Testis (tissue), 3 donors: ENCODE measurements around the gene NUDT6. TPM values are rescaled to one million over a fixed set of nuclear protein-coding genes. Genes with fewer than 3 reads are reported as not detected.

Experiments
- DNase-seq: peaks from one replicate; pipeline ENCODE4 v3.0.0-alpha.2; 2019
- H3K27ac ChIP-seq, 2 donors: fragments of 200-600 bp; sonication (generic); one replicate each; pipeline ENCODE4 v1.5.1; 2019
- H3K27me3 ChIP-seq: fragments of 200-600 bp; sonication (generic); one replicate; pipeline ENCODE4 v1.5.1; 2019
- H3K36me3 ChIP-seq: fragments of 200-600 bp; sonication (generic); one replicate; pipeline ENCODE4 v1.5.1; 2017; ENCODE audit warnings: low read depth; ENCODE audit errors: missing control alignments
- H3K4me1 ChIP-seq: fragments of 200-600 bp; sonication (generic); one replicate; pipeline ENCODE4 v1.5.1; 2019
- H3K4me3 ChIP-seq, 2 donors: fragments of 200-600 bp; sonication (generic); one replicate each; pipeline ENCODE4 v1.5.1; 2017 to 2019
- H3K9me3 ChIP-seq: fragments of 200-600 bp; sonication (generic); one replicate; pipeline ENCODE4 v1.5.1; 2017
- CTCF ChIP-seq, 3 experiments: fragments of 450-650 bp in 2 of 3; fragments of 200-600 bp in 1 of 3; sonication (generic) in 1 of 3; IDR thresholded peaks; one replicate each; pipeline ENCODE4 v1.5.1; 2016 to 2019; ENCODE audit warnings: antibody characterized with exemption in 3 of 3, mild to moderate bottlenecking in 2 of 3, moderate library complexity in 1 of 3
- POLR2A ChIP-seq: fragments of 450-650 bp; IDR thresholded peaks from one replicate; pipeline ENCODE4 v1.6.1; 2017; ENCODE audit warnings: antibody characterized with exemption, mild to moderate bottlenecking, moderate library complexity
- WGBS, 2 donors: methylation state at CpG; one replicate each; pipeline ENCODE4 v1.1.5; 2018; 5-methylcytosine and 5-hydroxymethylcytosine counted together
- intact Hi-C: fragments of 100-400 bp; cut with DNase I; formaldehyde crosslinking; loops from one replicate; pipeline ENCODE4 v1.15.1; 2023; ENCODE audit warnings: low total_unique reads
- polyA plus RNA-seq: library from polyadenylated mRNA; stranded (reverse); fragments of 350-450 nt; fragmentation: Illumina TruSeq; extraction: RNeasy Lipid Tissue Mini Kit (QIAGEN cat#74804); gene quantifications from one replicate; pipeline ENCODE4 v1.2.3, GENCODE V29; 2014; ENCODE audit warnings: low read depth, low replicate concordance; ENCODE audit not compliant: insufficient read depth
- total RNA-seq, 2 donors: library from RNA; depleted of rRNA; stranded (reverse); fragments of >200 nt; gene quantifications; one replicate each; pipeline ENCODE4 v1.2.3, GENCODE V29; 2016

Gene NUDT6
- total and polyA plus RNA-seq, 3 donors from 2014 or later, result 12.0 to 16.6 (median 15.4) TPM

DNA sequence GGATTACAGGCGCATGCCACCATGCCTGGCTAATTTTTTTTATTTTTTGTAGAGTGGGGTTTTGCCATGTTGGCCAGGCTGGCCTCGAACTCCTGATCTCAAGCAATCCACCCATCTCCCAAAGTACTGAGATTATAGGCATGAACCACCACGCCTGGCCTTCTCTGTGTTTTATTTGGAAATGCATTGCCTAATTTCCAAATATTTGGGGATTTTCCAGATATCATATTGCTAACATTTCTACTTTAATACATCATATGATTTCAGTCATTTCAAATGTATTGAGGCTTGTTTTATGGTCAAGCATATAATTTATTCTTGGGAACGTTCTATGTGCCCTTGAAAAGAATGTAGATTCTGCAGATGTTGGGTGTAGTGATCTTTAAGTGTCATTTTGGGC is 57.0 kb downstream of the NUDT6 start:
- H3K9me3 ChIP-seq, result no peaks in the 10 kb centered on the region
- WGBS, 2 donors, result 88 to 90% methylated on average over 4 of the region's 4 CpGs
- intact Hi-C loops, result no loop called here
- no peak for TF ChIP-seq POLR2A
- no peak for TF ChIP-seq CTCF (IDR thresholded peaks at IDR 0.05)
- no peak overlapping the region for H3K27ac ChIP-seq
- H3K36me3 ChIP-seq, result no peaks in the 10 kb centered on the region
- H3K4me1 ChIP-seq, result no peaks in the 10 kb centered on the region
- DNase-seq, result no peak
- no peak overlapping the region for H3K4me3 ChIP-seq
- no peaks in the 10 kb centered on the region for H3K27me3 ChIP-seq

DNA sequence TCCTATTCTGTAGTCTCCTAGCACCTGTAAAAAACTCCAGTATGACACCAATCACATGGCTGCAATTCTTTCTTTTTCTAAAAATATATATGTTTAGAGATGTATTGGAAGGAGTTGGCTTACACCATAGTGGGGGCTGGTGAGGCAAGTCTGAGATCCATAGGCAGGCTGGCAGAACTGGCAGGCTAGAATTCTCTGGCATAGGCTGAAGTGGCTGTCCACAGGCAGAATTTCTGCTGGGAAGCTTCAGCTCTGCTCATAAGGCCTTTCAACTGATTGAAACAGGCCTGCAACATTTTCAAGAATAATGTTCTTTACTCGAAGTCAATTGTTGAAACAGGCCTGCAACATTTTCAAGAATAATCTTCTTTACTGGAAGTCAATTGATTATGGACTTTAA is 58.8 kb downstream of the NUDT6 start:
- WGBS, 2 donors, result 65 to 79% methylated on average over 1 of the region's 1 CpG
- Histone ChIP-seq H3K27ac (no peak overlapping the region), H3K4me3 (no peak overlapping the region), H3K36me3 (no peaks in the 10 kb centered on the region), H3K27me3 (no peaks in the 10 kb centered on the region), H3K4me1 (no peaks in the 10 kb centered on the region), H3K9me3 (no peaks in the 10 kb centered on the region)
- no peak for DNase-seq
- TF ChIP-seq CTCF (IDR thresholded peaks at IDR 0.05) (no peak), POLR2A (no peak)
- intact Hi-C loops, result no loop called here

GRCh38 chr4:122861172-122861943 is 61.0 kb downstream of the NUDT6 start:
- intact Hi-C loops, result no loop called here
- Histone ChIP-seq H3K27me3 (no peaks in the 10 kb centered on the region), H3K9me3 (no peaks in the 10 kb centered on the region), H3K4me3 (no peak overlapping the region), H3K4me1 (no peaks in the 10 kb centered on the region), H3K36me3 (no peaks in the 10 kb centered on the region), H3K27ac (no peak overlapping the region)
- no peak for DNase-seq
- 85% methylated on average over 2 of the region's 2 CpGs for WGBS, 2 donors
- no peak for TF ChIP-seq CTCF (IDR thresholded peaks at IDR 0.05)
- TF ChIP-seq POLR2A, result no peak

- no peak overlapping the region for H3K4me3 ChIP-seq
- H3K4me1 ChIP-seq, result peaks cover 6% of the 10 kb centered on the region
- H3K9me3 ChIP-seq, result no peaks in the 10 kb centered on the region
- WGBS, 2 donors, result 66 to 74% methylated on average over 2 of the region's 2 CpGs
- no peak overlapping the region for H3K27ac ChIP-seq
- H3K36me3 ChIP-seq, result no peaks in the 10 kb centered on the region
- intact Hi-C loops, result no loop called here
- TF ChIP-seq POLR2A (no peak), CTCF (IDR thresholded peaks at IDR 0.05) (no peak)
- no peak for DNase-seq
- no peaks in the 10 kb centered on the region for H3K27me3 ChIP-seq
Observed at GRCh38 chr4:122858705-122859104, 63.7 kb downstream of the NUDT6 start.

- Histone ChIP-seq H3K27ac (no peak overlapping the region), H3K4me1 (peaks cover 6% of the 10 kb centered on the region), H3K27me3 (no peaks in the 10 kb centered on the region), H3K9me3 (no peaks in the 10 kb centered on the region), H3K36me3 (no peaks in the 10 kb centered on the region), H3K4me3 (no peak overlapping the region)
- 88 to 95% methylated on average over 2 of the region's 2 CpGs for WGBS, 2 donors
- intact Hi-C loops, result no loop called here
- TF ChIP-seq POLR2A (no peak), CTCF (IDR thresholded peaks at IDR 0.05) (no peak)
- DNase-seq, result no peak
Observed at GRCh38 chr4:122857160-122857559, 65.2 kb downstream of the NUDT6 start.
